ENCODE measurements around the gene IGF1R. TPM values are rescaled to one million over a fixed set of nuclear protein-coding genes. Genes with fewer than 3 reads are reported as not detected.

Gene IGF1R
- total and polyA plus RNA-seq, 2 of the 13 experiments (the other 11 are each of a cell fraction or from before 2014, with no cell fraction given) = 15.9 to 18.4 TPM

DNA sequence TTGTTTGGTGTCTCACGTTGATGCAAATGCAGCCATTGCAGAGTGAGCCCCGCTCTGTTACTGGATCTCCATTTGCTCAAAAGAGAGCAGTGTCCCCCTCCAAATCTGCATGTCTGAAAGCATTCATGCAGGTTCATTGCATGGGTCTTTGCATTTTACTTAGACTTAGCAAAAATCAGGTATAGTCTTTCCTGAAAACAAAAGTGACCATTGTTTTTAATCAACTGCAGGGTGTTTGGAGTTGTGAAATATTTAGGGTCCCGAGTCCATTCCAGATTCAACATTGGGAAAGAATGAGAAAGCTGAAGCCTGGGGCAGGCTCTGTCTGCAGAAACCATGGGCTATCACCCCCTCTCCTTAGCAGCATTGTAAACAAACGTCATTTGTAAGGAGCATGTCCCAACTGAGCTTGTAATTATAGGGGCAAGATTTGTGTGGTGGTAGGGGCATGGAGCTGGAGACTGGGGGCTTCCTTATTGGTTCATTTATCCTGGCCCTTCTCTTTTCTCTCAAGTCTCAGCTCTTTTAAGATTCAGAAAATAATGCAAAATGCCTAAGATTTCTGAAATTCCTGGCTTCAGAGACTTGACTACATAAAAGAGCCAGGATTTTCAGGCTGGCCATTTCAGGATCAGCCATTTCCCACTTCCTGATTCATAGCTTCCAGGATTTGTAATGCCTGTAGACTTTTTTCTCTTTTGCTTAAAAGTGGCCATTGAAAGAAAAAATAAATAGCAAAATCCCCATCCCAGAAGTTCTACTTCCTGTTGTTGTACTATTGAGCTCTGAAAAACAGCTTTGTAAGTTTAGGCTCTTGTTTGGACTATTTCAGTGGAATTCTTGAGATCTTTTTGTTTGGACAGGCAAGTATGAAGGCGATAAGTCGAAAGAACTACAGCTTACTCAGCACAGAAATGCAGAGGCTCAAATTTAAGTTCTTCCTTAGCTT lies 23.0 kb downstream of the IGF1R start (continued):
- TF ChIP-seq RXRB (CRISPR knock-in tag; IDR thresholded peaks at IDR 0.05; ENCODE audit: borderline replicate concordance) (peak; percentile 47; the same call in 1 of the 2 replicates), SMARCE1 (IDR thresholded peaks at IDR 0.05; ENCODE audit: borderline replicate concordance) (no peak), NR2F1 (CRISPR knock-in tag; IDR thresholded peaks at IDR 0.05) (no peak), ZNF558 (CRISPR knock-in tag; IDR thresholded peaks at IDR 0.05; ENCODE audit: borderline replicate concordance) (no peak), ZKSCAN1 (IDR thresholded peaks at IDR 0.05; ENCODE audit: low read length) (no peak), ZNF543 (CRISPR knock-in tag; IDR thresholded peaks at IDR 0.05) (0 out of 2 replicates have a peak, but pooled peaks have one; percentile 7), RFXAP (CRISPR knock-in tag; IDR thresholded peaks at IDR 0.05; ENCODE audit: borderline replicate concordance) (0 out of 2 replicates have a peak, but pooled peaks have one; percentile 39), TBX3 (IDR thresholded peaks at IDR 0.05; ENCODE audit: borderline replicate concordance) (peak; percentile 51; the same call in 1 of the 2 replicates), NFRKB (IDR thresholded peaks at IDR 0.05) (no peak), HNF4A (CRISPR knock-in tag; IDR thresholded peaks at IDR 0.05) (peak; percentile 90), RBM39 (IDR thresholded peaks at IDR 0.05; ENCODE audit: low read depth, low read length, poor library complexity, severe bottlenecking) (no peak), NR2F2 (IDR thresholded peaks at IDR 0.05; ENCODE audit: borderline replicate concordance, low read depth) (peak; percentile 46; the same call in 1 of the 2 replicates), PHF21A (CRISPR knock-in tag; IDR thresholded peaks at IDR 0.05) (peak; percentile 94), ATF1 (CRISPR knock-in tag; IDR thresholded peaks at IDR 0.05) (peak; percentile 46), FIP1L1 (IDR thresholded peaks at IDR 0.05; ENCODE audit: borderline replicate concordance, insufficient read depth, low read depth, low read length) (no peak), ZNF605 (CRISPR knock-in tag; IDR thresholded peaks at IDR 0.05) (no peak), DNMT3B (CRISPR knock-in tag; conservative IDR thresholded peaks at IDR 0.05) (0 out of 2 replicates have a peak, but pooled peaks have one; percentile 20), MAFG (CRISPR knock-in tag; IDR thresholded peaks at IDR 0.05) (no peak), ELF1 (CRISPR knock-in tag; IDR thresholded peaks at IDR 0.05) (peak; percentile 60), ZNF446 (CRISPR knock-in tag; IDR thresholded peaks at IDR 0.05) (no peak), ZNF766 (CRISPR knock-in tag; IDR thresholded peaks at IDR 0.05; ENCODE audit: borderline replicate concordance) (peak; percentile 57; the same call in 1 of the 2 replicates), ZNF501 (CRISPR knock-in tag; IDR thresholded peaks at IDR 0.05) (peak; percentile 50; the same call in 1 of the 2 replicates), ZNF746 (CRISPR knock-in tag; IDR thresholded peaks at IDR 0.05) (0 out of 2 replicates have a peak, but pooled peaks have one; percentile 27), ZBTB7A (CRISPR knock-in tag; IDR thresholded peaks at IDR 0.05) (no peak)
- TF ChIP-seq, protein P1, sequence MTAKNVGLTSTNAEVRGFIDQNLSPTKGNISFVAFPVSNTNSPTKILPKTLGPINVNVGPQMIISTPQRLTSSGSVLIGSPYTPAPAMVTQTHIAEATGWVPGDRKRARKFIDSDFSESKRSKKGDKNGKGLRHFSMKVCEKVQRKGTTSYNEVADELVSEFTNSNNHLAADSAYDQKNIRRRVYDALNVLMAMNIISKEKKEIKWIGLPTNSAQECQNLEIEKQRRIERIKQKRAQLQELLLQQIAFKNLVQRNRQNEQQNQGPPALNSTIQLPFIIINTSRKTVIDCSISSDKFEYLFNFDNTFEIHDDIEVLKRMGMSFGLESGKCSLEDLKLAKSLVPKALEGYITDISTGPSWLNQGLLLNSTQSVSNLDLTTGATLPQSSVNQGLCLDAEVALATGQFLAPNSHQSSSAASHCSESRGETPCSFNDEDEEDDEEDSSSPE (CRISPR knock-in tag; IDR thresholded peaks at IDR 0.05) = no peak
- TF ChIP-seq, protein P2, sequence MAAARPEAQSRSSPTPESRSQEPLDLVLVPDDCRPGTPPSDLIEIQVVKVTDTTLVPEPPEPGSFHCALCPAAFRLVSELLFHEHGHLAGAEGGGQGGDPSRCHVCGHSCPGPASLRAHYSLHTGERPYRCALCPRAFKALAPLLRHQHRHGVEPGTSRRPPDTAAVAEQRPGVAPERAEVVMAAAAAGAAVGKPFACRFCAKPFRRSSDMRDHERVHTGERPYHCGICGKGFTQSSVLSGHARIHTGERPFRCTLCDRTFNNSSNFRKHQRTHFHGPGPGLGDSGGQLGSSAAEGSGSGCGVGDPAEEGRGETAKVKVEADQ (CRISPR knock-in tag; IDR thresholded peaks at IDR 0.05; ENCODE audit: borderline replicate concordance) = peak; percentile 40; the same call in 1 of the 2 replicates
- TF ChIP-seq, protein P3, sequence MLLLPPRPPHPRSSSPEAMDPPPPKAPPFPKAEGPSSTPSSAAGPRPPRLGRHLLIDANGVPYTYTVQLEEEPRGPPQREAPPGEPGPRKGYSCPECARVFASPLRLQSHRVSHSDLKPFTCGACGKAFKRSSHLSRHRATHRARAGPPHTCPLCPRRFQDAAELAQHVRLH (CRISPR knock-in tag; IDR thresholded peaks at IDR 0.05; ENCODE audit: borderline replicate concordance, low read depth) = no peak
- TF ChIP-seq, protein P4, sequence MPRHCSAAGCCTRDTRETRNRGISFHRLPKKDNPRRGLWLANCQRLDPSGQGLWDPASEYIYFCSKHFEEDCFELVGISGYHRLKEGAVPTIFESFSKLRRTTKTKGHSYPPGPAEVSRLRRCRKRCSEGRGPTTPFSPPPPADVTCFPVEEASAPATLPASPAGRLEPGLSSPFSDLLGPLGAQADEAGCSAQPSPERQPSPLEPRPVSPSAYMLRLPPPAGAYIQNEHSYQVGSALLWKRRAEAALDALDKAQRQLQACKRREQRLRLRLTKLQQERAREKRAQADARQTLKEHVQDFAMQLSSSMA (CRISPR knock-in tag; IDR thresholded peaks at IDR 0.05) = no peak
